Loucy (cell line): ENCODE results near the gene SNRPF.

Experiments used
- CTCF ChIP-seq: fragments of 200-600 bp; sonication (generic); conservative IDR thresholded peaks from 2 replicates; pipeline ENCODE4 v1.5.1; 2014; ENCODE audit warnings: mild to moderate bottlenecking, antibody characterized with exemption, low read length
- EZH2phosphoT487 ChIP-seq: fragments of 200-600 bp; IDR thresholded peaks from 2 replicates; pipeline ENCODE4 v1.6.1; 2018; ENCODE audit warnings: antibody characterized with exemption, mild to moderate bottlenecking, moderate library complexity, borderline replicate concordance

- TF ChIP-seq CTCF (no peak), EZH2phosphoT487 (no peak)
Observed at GRCh38 chr12:95909871-95910270, 51.1 kb downstream of the SNRPF start.
